Right ventricle myocardium inferior (tissue), 1 donor: ENCODE measurements around the gene USP32. TPM values are rescaled to one million over a fixed set of nuclear protein-coding genes. Genes with fewer than 3 reads are reported as not detected.

Experiments used
- ATAC-seq: fragments of 200-7000 bp; cut with Tn5 transposase; one replicate; pipeline ENCODE4 v1.9.1; 2020; ENCODE audit warnings: mild to moderate bottlenecking, moderate library complexity
- DNase-seq: peaks from one replicate; pipeline ENCODE4 v3.0.0; 2021; ENCODE audit errors: missing footprints
- intact Hi-C: fragments of 100-400 bp; cut with DNase I; formaldehyde crosslinking; loops from one replicate; pipeline ENCODE4 v1.11.0; 2022
- total RNA-seq: library from RNA; stranded (reverse); fragmentation: NEBNext Ultra II Directional; extraction: Animal tissue kit (Norgen Biotek cat#: 25700); gene quantifications from one replicate; pipeline ENCODE4 v1.2.1, GENCODE V29; 2021
- donor health status: DM: no; HTN: yes; CAD: no; lungs with severe emphysema.

Gene USP32
- total RNA-seq, 1 donor from 2014 or later = 32.2 TPM

DNA sequence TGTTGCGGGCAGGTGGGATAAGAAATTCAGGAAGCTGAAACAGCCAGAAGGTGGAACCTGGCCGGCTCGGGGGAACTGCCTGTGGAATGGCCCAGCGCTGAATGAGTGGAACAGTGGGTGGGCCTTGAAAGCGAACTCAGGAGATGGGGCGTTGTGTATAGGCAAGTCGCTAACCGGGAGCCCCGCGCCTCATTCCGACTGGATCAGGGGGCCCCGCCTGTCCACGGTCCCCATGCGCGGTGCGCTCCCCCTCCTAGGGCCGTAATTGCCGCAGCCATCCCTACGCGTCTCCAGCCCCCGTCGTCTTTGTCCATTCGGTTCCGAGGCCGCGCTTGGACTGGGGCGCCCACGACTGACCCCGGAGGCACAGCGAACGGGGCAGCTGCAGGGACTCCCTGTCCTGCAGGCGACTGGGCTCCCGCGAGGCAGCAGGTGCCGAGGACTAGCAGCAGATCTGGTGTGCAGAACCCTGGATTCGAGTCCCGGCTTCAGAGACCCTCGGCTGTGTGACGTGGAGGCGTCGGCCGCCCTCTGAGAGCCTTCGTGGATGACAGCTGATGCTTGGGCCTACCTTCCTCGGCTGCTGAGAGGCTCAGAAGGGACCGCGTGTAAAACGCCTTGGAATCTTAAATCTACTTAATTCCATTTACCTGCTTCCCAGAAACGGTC, 253.0 kb downstream of the USP32 start:
- intact Hi-C loops = loop anchor here (5.0 kb wide), 1 partner anchor 253 kb away; the partner anchor contains the start of gene USP32
- ATAC-seq (no peak), DNase-seq (no peak)

DNA sequence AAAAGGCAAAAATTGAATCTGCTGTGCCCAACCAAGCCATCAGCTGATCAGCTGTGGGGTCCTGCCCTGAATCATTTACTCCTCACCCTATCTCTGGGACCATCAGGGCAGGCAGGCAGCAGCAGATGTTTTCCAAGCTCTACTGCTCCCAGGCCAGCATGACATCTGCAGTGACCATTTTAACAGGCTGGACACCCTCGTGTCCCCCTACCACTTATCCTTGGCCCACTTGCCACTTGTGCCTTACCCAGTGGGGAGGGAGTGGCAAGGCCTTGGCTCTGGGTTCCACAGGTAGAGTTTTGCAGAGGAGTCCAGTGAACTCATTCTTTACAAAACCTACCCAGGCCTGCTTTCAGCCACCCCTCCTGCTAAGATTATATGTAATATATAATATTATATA, 254.2 kb downstream of the USP32 start:
- DNase-seq (no peak), ATAC-seq (no peak)
- intact Hi-C loops = loop anchor here (5.0 kb wide), 1 partner anchor 255 kb away; the partner anchor contains the start of gene USP32

DNA sequence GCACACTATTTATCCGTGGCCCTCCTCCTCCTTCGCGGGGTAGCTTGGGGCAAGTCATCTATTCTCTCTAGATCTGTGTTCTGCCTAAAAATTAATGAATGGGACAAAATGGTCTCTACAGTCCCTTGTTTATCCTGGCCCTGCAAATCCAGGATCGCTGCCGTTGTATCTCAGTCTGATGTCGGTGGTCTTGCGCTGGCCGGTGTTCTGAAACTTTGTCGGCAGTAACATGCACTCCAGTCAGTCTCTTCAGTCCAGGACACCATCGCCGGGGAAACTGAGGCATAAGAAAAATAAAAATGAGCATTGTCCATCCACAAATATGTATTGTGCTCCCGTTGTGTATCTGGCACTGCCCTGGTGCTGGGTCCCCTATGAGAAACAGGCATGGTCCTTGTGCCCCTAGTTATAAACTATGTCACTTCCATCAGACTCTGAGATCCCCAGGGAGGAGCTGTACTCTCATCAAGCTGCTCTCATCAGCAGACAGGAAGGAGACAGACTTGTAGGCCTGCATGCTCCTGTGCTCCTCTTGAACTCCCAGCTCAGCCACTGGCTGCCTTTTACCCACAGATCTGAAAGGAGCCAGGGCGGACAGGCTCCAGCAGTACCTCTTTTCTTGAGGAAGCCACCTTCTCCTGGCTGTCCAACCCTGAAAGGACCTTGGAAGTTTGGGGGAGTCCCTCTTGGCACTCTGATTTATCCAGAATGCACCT, 255.8 kb downstream of the USP32 start:
- no peak for ATAC-seq
- intact Hi-C loops = loop anchor here (5.0 kb wide), 1 partner anchor 256 kb away; the partner anchor contains the start of gene USP32
- DNase-seq = no peak

DNA sequence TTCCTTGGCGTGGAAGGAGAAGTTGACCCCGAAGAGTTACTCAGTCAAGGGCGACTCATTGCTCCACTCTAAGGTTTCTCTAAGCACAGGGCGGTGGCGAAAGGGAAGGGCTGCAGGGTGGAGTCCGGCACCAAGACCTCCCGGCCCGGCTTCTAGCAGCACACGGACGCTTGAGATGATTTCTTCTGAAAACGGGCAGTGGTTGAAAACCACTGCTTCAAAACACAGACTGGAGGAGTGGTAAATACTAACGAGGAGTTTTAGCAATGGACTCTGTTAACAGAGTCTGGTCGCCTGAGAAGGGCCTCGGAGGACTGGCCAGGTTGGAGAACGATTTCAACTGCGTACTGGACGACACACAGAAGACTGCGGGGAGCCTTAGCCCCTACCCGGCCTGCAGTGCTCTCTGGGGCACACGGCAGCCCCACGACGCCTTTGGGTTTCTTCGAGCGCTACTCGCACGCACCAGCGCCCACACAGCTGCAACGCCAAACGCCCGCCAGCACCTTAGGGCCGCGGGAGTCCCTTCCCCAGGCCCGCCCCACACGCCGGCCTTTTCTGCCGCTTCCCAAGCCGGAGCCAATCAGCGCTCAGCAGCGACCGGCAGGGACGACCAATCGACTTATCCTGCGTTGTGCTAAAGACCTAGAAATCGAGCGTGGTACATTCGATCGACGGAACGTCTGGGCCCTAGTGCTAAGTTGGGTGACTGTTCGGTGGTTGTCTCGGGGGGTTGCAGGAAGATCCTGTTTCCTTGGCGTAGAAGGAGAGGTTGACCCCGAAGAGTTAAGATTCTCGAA, 256.6 kb downstream of the USP32 start:
- peak; percentile 97 for ATAC-seq
- peak; percentile 94 for DNase-seq
- intact Hi-C loops = loop anchor here (5.0 kb wide), 1 partner anchor 257 kb away; the partner anchor contains the start of gene USP32

DNA sequence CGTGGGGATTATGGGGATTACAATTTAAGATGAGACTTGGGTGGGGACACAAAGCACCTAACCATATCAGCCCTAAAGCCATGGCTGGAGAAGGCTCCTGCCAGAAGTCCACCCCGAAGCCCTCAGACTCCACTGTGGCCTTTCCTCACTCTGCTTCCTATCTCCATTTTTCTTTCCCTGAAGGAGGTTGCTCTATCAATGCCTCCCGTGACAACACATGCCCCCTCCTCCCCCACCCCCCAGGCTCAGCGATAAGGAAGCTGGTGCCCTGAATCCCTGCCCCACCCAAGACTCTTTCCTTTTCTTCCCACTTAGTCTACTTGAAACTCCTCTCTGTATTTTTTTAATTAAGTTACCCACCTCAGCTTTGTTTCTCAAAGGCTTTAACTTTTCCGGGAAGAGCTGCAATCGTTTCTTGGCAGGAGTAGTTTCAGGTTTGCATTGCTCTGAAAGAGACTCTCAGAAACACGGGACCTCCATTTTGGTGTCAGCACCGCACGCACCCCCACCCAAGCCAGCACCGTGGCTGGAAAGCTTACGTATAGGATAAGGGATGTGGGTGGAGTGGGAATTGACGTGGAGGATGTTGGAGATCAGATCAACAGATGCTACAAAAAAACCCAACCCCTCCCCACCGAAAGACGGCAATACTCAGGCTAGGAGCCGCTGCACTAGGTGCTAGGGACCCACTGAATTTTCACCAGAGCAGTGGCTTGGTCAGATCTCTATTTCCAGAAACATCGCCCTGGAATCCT, 257.4 kb downstream of the USP32 start:
- intact Hi-C loops = loop anchor here (5.0 kb wide), 1 partner anchor 258 kb away; the partner anchor contains the start of gene USP32
- ATAC-seq = peak; percentile 2
- no peak for DNase-seq

DNA sequence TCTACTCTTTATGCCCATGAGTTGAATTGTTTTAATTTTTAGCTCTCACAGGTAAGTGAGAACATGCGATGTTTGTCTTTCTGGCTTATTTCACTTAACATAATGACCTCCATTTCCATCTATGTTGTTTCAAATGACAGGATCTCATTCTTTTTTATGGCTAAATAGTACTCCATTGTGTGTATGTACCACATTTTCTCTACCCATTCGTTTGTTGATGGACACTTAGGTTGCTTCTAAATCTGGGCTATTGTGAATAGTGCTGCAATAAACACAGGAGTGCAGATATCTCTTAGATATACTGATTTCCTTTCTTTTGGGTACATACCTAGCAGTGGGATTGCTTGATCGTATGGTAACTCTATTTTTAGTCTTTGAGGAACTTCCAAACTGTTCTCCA, 261.5 kb downstream of the USP32 start:
- DNase-seq = no peak
- no peak for ATAC-seq
- intact Hi-C loops = no loop called here

DNA sequence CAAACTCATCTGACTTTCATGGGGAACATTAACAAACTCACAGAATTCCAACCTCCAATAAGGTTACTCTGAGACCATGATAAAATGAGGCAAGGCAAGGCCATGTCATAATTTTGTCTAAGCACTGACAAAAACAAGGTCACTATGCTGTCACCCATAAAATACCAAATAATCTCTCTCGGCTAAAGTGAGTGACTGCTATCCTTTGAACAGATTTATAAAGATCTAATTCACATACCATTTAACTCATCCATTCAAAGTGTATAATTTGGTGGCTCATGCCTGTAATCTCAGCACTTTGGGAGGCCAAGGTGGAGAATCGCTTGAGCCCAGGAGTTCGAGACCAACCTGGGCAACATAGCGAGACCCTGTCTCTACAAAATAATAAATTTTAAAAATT, 262.8 kb downstream of the USP32 start:
- intact Hi-C loops = no loop called here
- no peak for ATAC-seq
- no peak for DNase-seq

Other genes with a start within 250 kb of the USP32 start
- 13.4 TPM for gene CA4, start 242.2 kb downstream of the USP32 start, total RNA-seq
- not detected for gene CHCT1, start 30.4 kb upstream of the USP32 start, total RNA-seq
- 16.7 TPM for gene APPBP2, start 134.1 kb upstream of the USP32 start, total RNA-seq
- 7.4 TPM for gene PPM1D, start 208.1 kb upstream of the USP32 start, total RNA-seq